Heart right ventricle (tissue), 16 donors: Measurements from ENCODE around the gene SPEN. TPM values are rescaled to one million over a fixed set of nuclear protein-coding genes. Genes with fewer than 3 reads are reported as not detected.

ENCODE experiments used
- ATAC-seq, 8 donors: fragments of 200-7000 bp; cut with Tn5 transposase; one replicate each; pipeline ENCODE4 v1.9.1; 2020; ENCODE audit warnings: mild to moderate bottlenecking in 8 of 8, moderate library complexity in 8 of 8, moderate number of reproducible peaks in 1 of 8
- DNase-seq, 2 donors: peaks; one replicate each; pipeline ENCODE4 v3.0.0-alpha.2; 2020
- H3K27ac ChIP-seq, 10 donors: fragments of 200-600 bp; sonication (generic) in 2 of 10; one replicate each; pipeline versions ENCODE4 v1.5.0 to v1.8.0; 2020 to 2022; ENCODE audit warnings: mild to moderate bottlenecking in 3 of 10
- H3K27me3 ChIP-seq, 7 donors: fragments of 200-600 bp; one replicate each; pipeline ENCODE4 v1.8.0; 2021 to 2022; ENCODE audit warnings: mild to moderate bottlenecking in 2 of 7
- H3K36me3 ChIP-seq, 9 donors: fragments of 200-600 bp; sonication (generic) in 1 of 9; one replicate each; pipeline versions ENCODE4 v1.5.0 to v1.8.0; 2020 to 2022; ENCODE audit warnings: mild to moderate bottlenecking in 2 of 9
- H3K4me1 ChIP-seq, 9 donors: fragments of 200-600 bp; sonication (generic) in 1 of 9; one replicate each; pipeline versions ENCODE4 v1.5.0 to v1.8.0; 2020 to 2022; ENCODE audit warnings: mild to moderate bottlenecking in 4 of 9
- H3K4me3 ChIP-seq, 10 donors: fragments of 200-600 bp; sonication (generic) in 2 of 10; one replicate each; pipeline versions ENCODE4 v1.5.0 to v1.8.0; 2020 to 2022; ENCODE audit warnings: mild to moderate bottlenecking in 7 of 10, moderate library complexity in 2 of 10
- H3K9me3 ChIP-seq, 11 donors: fragments of 200-600 bp in 10 of 11; sonication (generic) in 2 of 11; one replicate each; pipeline versions ENCODE4 v1.5.0 to v1.8.0; 2013 to 2022; ENCODE audit warnings: mild to moderate bottlenecking in 2 of 11, control low read depth in 1 of 11, moderate library complexity in 1 of 11
- WGBS, 2 donors: extraction: QIAGEN DNeasy Blood & Tissue Kit; methylation state at CpG; one replicate each; pipeline ENCODE4 v1.1.7; 2013; ENCODE audit warnings: inconsistent platforms in 1 of 2; 5-methylcytosine and 5-hydroxymethylcytosine counted together
- intact Hi-C, 10 donors: fragments of 100-400 bp; cut with DNase I; formaldehyde crosslinking; loops; one replicate each; pipeline versions ENCODE4 v1.11.1 to v1.14.2; 2022
- polyA plus RNA-seq, 2 donors: library from polyadenylated mRNA; stranded (reverse); fragments of 200-250 nt; gene quantifications; one replicate each; pipeline ENCODE4 v1.2.3, GENCODE V29; 2013
- total RNA-seq, 10 donors: library from RNA; stranded (reverse); fragmentation: NEBNext Ultra II Directional in 3 of 10; extraction: Animal tissue kit (Norgen Biotek cat#: 25700) in 3 of 10; gene quantifications; one replicate each; pipeline versions ENCODE4 v1.2.1 to v1.2.4, GENCODE V29; 2021 to 2023
- TF ChIP-seq, protein P1 (sequence below), 9 donors: fragments of 200-600 bp; sonication (generic) in 2 of 9; IDR thresholded peaks; one replicate each; pipeline versions ENCODE4 v1.5.0 to v1.8.0; 2021 to 2022; ENCODE audit warnings: antibody characterized with exemption in 9 of 9, mild to moderate bottlenecking in 5 of 9, moderate library complexity in 1 of 9
- donor health status: Arrhythmogenic right ventricular cardiomyopathy.
- donor health status: ischemic (EF 13 %, LVEDD 7.1; RV severe dilation, severe dysfunction).
- donor health status: healthy with polysubstance abuse.
- donor health status: DM: no; HTN: yes; CAD: no.
- donor health status: DM: no; HTN: no; CAD: no.
- donor health status: ischemic (EF 25% LVEDD 6.9; RV normal size, moderate dysfunction).
- donor health status: ischemic (EF 25% LVEDD 5.7; RV mildly dilated, moderate dysfunction).
- donor health status: healthy.
- donor health status: DM: yes; HTN: yes; CAD: no.
- donor health status: Ischemic cardiomyopathy.
- donor health status: ischemic (EF 35%, LVEDD 5.7; RV mildly dilated, moderate dysfunction).
- donor health status: nonischemic (EF 11% LVEDD 7.7; RV severe dilation, severe dysfunction).
- donor health status: DM: yes; HTN: yes; CAD: no.
- donor health status: PGD.
- donor health status: ischemic (EF 29% LVEDD 5.4; RV normal size, mild dysfunction).
- donor health status: nonischemic (EF 23%, LVEDD 6.1; RV moderate dilation, normal function).

SPEN gene
- total and polyA plus RNA-seq, 12 donors = 11.2 to 34.4 (median 27.1) TPM

- intact Hi-C loops = loop anchor here in 2 of 10 donors (10.0 kb wide), 2 partner anchors 59 to 139 kb away; no protein-coding TSS in a partner anchor
- H3K27me3 ChIP-seq = no peaks in the 10 kb centered on the region
- DNase-seq (no peak), ATAC-seq (peak in 1 of 8 donors; percentile 42)
- 81 to 85% methylated on average over 10 of the region's 10 CpGs for whole genome bisulfite sequencing, 2 donors
- H3K4me3 ChIP-seq = no peak overlapping the region
- H3K4me1 ChIP-seq = peaks cover 11 to 64% (median 27%) of the 10 kb centered on the region in 9 donors
- no peaks in the 10 kb centered on the region for H3K9me3 ChIP-seq
- TF ChIP-seq, protein P1, sequence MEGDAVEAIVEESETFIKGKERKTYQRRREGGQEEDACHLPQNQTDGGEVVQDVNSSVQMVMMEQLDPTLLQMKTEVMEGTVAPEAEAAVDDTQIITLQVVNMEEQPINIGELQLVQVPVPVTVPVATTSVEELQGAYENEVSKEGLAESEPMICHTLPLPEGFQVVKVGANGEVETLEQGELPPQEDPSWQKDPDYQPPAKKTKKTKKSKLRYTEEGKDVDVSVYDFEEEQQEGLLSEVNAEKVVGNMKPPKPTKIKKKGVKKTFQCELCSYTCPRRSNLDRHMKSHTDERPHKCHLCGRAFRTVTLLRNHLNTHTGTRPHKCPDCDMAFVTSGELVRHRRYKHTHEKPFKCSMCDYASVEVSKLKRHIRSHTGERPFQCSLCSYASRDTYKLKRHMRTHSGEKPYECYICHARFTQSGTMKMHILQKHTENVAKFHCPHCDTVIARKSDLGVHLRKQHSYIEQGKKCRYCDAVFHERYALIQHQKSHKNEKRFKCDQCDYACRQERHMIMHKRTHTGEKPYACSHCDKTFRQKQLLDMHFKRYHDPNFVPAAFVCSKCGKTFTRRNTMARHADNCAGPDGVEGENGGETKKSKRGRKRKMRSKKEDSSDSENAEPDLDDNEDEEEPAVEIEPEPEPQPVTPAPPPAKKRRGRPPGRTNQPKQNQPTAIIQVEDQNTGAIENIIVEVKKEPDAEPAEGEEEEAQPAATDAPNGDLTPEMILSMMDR (IDR thresholded peaks at IDR 0.05) = no peak
- H3K27ac ChIP-seq = peak overlapping the region in 1 of 10 donors; percentile 83
- peaks cover 0 to 23% (median 5%) of the 10 kb centered on the region in 9 donors for H3K36me3 ChIP-seq
Measured at GRCh38 chr1:15963968-15964648, 116.6 kb downstream of the SPEN start.

DNA sequence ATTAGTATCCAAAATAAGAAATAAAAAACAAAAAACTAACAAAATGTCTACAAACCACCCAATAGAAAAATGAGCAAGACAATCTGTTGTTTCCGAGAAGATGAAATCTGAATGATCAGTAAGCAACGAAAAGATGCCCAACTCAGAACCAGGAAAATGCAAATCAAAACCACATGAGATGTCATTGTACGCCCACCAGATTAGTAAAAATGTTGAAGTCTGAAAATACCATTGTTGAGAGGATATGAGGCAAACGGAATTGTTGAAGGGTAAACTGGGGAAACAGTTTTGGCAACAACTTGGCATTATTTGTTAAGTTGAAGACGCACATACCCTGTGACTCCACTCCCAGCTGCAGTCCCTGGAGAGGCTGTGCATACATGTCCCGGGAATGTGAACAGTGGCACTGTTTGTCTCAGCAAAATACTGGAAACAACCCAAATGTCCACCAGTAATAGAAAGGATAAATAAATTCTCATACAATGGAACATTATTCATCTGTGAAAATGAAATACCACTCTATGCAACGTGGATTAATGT lies 117.8 kb downstream of the SPEN start:
- intact Hi-C loops = loop anchor here in 2 of 10 donors (10.0 kb wide), 2 partner anchors 60 to 140 kb away; no protein-coding TSS in a partner anchor
- Histone ChIP-seq H3K27ac (peak overlapping the region in 4 of 10 donors; percentile 12 to 83 (median 50)), H3K27me3 (no peaks in the 10 kb centered on the region), H3K4me3 (no peak overlapping the region), H3K9me3 (no peaks in the 10 kb centered on the region), H3K36me3 (peaks cover 0 to 35% (median 12%) of the 10 kb centered on the region in 9 donors), H3K4me1 (peaks cover 11 to 52% (median 26%) of the 10 kb centered on the region in 9 donors)
- TF ChIP-seq, protein P1 (IDR thresholded peaks at IDR 0.05) = no peak
- ATAC-seq (peak in 7 of 8 donors; percentile 23 to 79 (median 58)), DNase-seq (no peak)
- WGBS, 2 donors = 48 to 58% methylated on average over 7 of the region's 7 CpGs

DNA sequence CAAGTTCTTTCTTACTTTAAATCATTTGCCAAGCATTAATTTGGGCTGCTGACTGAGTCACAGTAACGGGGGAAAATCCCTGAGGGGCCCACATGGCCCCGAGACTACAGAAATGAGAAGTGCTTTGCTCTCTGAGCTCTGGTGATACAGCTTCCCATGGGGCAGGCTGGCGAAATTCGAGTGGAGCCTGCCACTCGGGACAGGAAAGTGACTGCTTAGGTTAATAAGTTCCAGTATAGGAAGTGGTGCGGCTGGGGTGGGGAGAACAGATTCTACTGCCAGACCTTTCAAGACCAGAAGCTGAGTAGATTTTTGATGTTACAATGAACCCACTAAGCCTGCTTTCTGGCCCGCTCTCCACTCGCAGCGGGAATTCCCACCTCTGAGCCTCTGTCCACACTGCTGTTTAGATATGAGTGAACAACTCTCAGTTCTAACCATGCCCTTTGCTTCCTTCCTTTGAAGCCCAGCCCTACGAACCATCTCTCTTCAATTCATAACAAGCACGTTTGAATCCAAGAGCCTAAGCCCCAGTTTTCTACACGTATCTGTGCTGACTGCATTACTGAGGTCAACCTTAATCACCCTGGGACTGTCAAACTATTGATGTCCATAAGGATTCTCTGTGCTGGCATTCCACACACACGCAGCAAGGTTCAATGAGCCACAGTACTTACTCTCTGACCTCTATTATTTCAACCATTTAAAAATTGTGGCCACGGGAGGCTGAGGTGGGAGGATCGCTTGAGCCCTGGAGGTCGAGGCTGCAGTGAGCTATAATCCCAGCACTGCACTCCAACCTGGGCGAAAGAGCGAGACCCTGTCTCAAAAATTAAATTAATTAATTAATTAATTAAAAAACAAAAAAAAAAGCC lies 118.8 kb downstream of the SPEN start:
- DNase-seq (no peak), ATAC-seq (peak; percentile 21 to 64 (median 46))
- peaks cover 11 to 51% (median 26%) of the 10 kb centered on the region in 9 donors for H3K4me1 ChIP-seq
- 57 to 72% methylated on average over 18 of the region's 18 CpGs for WGBS, 2 donors
- peaks cover 0 to 39% (median 12%) of the 10 kb centered on the region in 9 donors for H3K36me3 ChIP-seq
- no peak overlapping the region for H3K4me3 ChIP-seq
- no peaks in the 10 kb centered on the region for H3K27me3 ChIP-seq
- TF ChIP-seq, protein P1 (IDR thresholded peaks at IDR 0.05) = no peak
- H3K9me3 ChIP-seq = no peaks in the 10 kb centered on the region
- peak overlapping the region in 8 of 10 donors; percentile 32 to 83 (median 48) for H3K27ac ChIP-seq
- intact Hi-C loops = loop anchor here in 2 of 10 donors (10.0 kb wide), 2 partner anchors 62 to 142 kb away; no protein-coding TSS in a partner anchor

DNA sequence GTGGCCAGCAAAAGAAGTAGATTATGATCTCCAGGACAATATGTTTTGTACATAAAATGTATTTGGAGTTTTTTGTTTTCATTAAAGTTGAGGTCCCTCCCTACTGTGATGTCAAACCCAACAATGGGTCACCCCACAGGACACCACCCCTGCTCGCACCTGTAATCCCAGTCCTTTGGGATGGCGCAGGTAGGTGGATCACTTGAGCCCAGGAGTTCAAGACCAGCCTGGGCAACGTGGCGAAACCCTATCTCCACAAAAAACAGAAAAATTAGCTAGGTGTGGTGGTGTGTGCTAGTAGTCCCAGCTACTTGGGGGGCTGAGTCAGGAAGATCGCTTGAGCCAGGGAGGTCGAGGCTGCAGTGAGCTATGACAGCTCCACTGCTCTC lies 119.4 kb downstream of the SPEN start:
- DNase-seq (no peak), ATAC-seq (no peak)
- Histone ChIP-seq H3K27me3 (no peaks in the 10 kb centered on the region), H3K4me1 (peaks cover 11 to 51% (median 26%) of the 10 kb centered on the region in 9 donors), H3K4me3 (no peak overlapping the region), H3K9me3 (no peaks in the 10 kb centered on the region), H3K27ac (peak overlapping the region in 3 of 10 donors; percentile 45 to 83 (median 59)), H3K36me3 (peaks cover 0 to 41% (median 12%) of the 10 kb centered on the region in 9 donors)
- TF ChIP-seq, protein P1 (IDR thresholded peaks at IDR 0.05) = no peak
- 97 to 98% methylated on average over 6 of the region's 6 CpGs for WGBS, 2 donors
- intact Hi-C loops = loop anchor here in 2 of 10 donors (10.0 kb wide), 2 partner anchors 62 to 142 kb away; no protein-coding TSS in a partner anchor
